IPS-18a (cell line): ENCODE data around the gene PIK3C3.
"Not testable (repeated sequence)": the region's sequence is repeated elsewhere in the genome, so short reads cannot be mapped to it uniquely, and the experiment has no call there.

Experiments used
- H3K27ac ChIP-seq: one replicate; pipeline ENCODE4 v1.5.1; 2013; ENCODE audit warnings: low read length
- H3K27me3 ChIP-seq: one replicate; pipeline ENCODE4 v1.6.1; 2013; ENCODE audit warnings: mild to moderate bottlenecking, low read length; ENCODE audit not compliant: control insufficient read depth, insufficient read depth
- H3K36me3 ChIP-seq: one replicate; pipeline ENCODE4 v1.6.1; 2013; ENCODE audit warnings: low read depth, low read length; ENCODE audit not compliant: control insufficient read depth
- H3K4me1 ChIP-seq: one replicate; pipeline ENCODE4 v1.6.1; 2013; ENCODE audit warnings: low read depth, low read length; ENCODE audit not compliant: control insufficient read depth
- H3K4me3 ChIP-seq: one replicate; pipeline ENCODE4 v1.5.1; 2013; ENCODE audit warnings: low read length
- H3K9ac ChIP-seq: one replicate; pipeline ENCODE4 v1.6.1; 2013; ENCODE audit warnings: mild to moderate bottlenecking, low read length, moderate library complexity
- H3K9me3 ChIP-seq: one replicate; pipeline ENCODE4 v1.6.1; 2013; ENCODE audit warnings: low read depth, low read length; ENCODE audit not compliant: control insufficient read depth

The PIK3C3 gene

DNA sequence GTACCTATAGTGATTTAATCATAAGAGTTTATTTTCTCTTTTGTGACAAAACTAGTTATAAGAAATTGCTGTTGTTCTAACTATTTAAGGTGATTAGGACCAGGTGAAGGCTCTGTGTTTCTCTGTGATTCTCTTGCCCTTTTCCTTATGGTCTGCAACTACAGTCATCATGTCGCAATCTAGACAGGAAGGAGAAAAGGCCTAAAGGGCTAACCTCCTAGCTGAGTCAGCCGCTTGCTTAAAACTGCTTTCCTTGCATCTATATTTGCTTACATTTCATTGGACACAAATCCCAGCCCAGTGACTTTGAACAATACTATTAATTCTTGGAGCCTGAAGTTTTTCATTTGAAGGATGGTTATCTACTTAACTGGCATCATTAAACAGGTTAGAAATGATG, 93.1 kb downstream of the PIK3C3 start:
- Histone ChIP-seq H3K36me3 (peaks cover 8% of the 10 kb centered on the region), H3K27ac (no peak overlapping the region), H3K9ac (no peak overlapping the region), H3K4me1 (no peaks in the 10 kb centered on the region), H3K4me3 (no peak overlapping the region), H3K9me3 (no peaks in the 10 kb centered on the region), H3K27me3 (no peaks in the 10 kb centered on the region)

DNA sequence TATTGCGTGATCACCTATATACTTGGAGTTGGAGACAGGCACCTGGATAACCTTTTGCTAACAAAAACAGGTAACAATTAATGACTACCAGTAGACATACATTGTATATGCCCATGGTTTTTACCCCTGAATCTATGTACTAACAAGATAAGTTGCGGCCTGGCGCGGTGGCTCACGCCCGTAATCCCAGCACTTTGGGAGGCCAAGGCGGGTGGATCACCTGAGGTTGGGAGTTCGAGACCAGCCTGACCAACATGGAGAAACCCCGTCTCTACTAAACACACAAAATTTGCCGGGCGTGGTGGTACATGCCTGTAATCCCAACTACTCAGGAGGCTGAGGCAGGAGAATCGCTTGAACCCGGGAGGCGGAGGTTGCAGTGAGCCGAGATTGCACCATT, 94.5 kb downstream of the PIK3C3 start:
- H3K4me3 ChIP-seq, H3K27me3 ChIP-seq, H3K9ac ChIP-seq, H3K27ac ChIP-seq, H3K4me1 ChIP-seq, H3K36me3 ChIP-seq, H3K9me3 ChIP-seq: not testable (repeated sequence)

DNA sequence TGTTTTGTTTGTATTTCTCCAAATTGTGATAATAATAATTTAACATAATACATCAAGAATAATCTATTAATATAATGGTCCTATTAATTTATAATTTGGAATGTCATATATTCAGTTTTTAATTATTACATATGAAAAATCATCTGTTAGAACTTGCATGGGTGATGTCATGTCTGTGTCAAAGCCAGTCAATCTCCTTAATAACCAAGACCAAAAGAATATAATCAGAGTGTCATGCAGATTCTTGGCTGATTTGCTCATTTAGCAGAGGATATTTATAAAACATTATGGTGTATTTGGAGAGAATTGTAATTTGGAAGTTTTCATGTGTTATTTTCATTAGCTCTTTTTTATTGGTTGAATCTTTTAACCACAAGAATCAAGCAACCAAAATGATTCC, 96.4 kb downstream of the PIK3C3 start:
- Histone ChIP-seq H3K36me3 (peaks cover 4% of the 10 kb centered on the region), H3K9ac (no peak overlapping the region)

DNA sequence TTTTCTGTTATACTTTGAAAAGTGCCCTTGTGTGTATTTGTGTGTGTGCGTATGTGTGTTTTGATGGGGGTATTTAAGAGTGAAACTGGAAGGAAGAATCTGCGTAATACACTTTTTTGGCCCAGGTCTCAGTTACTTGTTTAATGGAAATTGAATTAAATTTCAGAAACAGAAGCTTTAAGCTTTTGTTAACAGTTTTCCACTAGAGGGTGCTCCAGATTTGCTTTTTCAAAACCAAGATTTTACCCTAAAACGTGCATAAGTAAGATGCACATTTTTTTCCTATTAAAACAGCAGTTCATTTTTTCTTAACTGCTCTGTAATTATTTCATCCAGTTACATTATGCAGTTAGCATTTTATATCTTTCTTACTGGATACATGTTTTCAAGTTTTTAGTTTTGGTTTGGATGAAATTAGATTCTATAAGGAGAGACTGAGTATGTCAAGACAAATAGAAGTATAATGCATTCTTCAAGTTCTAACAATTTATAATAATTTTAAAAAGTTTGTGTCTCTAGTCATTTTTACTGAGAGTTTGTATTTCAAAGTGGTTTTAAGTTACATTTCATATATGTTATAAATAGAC, 97.2 kb downstream of the PIK3C3 start:
- Histone ChIP-seq H3K4me1 (no peaks in the 10 kb centered on the region), H3K4me3 (no peak overlapping the region), H3K36me3 (peaks cover 4% of the 10 kb centered on the region), H3K27me3 (no peaks in the 10 kb centered on the region), H3K9me3 (no peaks in the 10 kb centered on the region), H3K9ac (no peak overlapping the region), H3K27ac (no peak overlapping the region)

More for the DNA sequence above, 96.4 kb downstream of the PIK3C3 start:
- Histone ChIP-seq H3K27me3 (no peaks in the 10 kb centered on the region), H3K4me3 (no peak overlapping the region), H3K27ac (no peak overlapping the region), H3K4me1 (no peaks in the 10 kb centered on the region), H3K9me3 (no peaks in the 10 kb centered on the region)

GRCh38 chr18:42053188-42053781, 98.3 kb downstream of the PIK3C3 start:
- H3K4me3 ChIP-seq = no peak overlapping the region
- no peak overlapping the region for H3K27ac ChIP-seq
- no peaks in the 10 kb centered on the region for H3K4me1 ChIP-seq
- no peaks in the 10 kb centered on the region for H3K9me3 ChIP-seq
- no peaks in the 10 kb centered on the region for H3K27me3 ChIP-seq
- H3K36me3 ChIP-seq = peaks cover 4% of the 10 kb centered on the region
- H3K9ac ChIP-seq = no peak overlapping the region

DNA sequence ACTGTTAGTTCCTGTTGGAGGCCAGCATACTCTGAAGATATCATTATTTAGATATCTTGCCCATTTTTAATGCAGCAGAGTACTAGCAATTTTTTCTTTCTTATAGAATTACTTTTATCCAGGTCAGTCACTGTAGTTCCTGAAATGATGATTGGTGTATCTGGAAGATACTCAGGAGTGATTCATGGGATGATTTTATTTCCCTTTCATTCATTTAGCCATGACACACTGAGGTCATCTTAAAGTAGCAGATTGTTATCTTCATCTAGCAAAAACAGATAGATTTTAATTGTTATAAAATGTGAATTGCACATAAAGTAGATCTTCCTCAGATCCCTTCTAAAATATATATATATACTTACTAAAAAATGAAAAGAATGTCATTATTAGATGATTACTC, 109.1 kb downstream of the PIK3C3 start:
- no peaks in the 10 kb centered on the region for H3K9me3 ChIP-seq

DNA sequence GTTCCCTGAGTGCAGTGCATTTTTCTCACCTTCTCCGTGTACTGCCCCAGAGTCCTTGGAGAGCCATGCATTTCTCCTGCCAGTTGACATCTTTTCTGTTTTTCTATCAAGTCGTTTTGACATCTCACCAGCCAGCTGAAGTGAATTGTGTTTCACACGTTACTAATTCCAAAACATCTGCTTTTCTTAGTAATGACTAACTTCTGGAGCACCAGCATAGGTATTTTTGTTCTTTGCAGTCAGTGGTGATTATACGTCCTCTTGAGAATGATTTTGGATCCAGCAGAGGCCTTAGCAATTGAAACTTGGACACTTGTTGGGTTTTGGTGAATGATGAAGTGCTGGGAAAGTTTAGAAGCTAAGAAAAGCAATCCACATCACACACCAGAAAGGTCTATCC, 112.5 kb downstream of the PIK3C3 start:
- Histone ChIP-seq H3K36me3 (peaks cover 8% of the 10 kb centered on the region), H3K27ac (no peak overlapping the region), H3K4me3 (no peak overlapping the region), H3K27me3 (no peaks in the 10 kb centered on the region), H3K9me3 (no peaks in the 10 kb centered on the region), H3K4me1 (no peaks in the 10 kb centered on the region), H3K9ac (no peak overlapping the region)

More for the DNA sequence above, 109.1 kb downstream of the PIK3C3 start:
- no peak overlapping the region for H3K9ac ChIP-seq
- H3K36me3 ChIP-seq = peaks cover 8% of the 10 kb centered on the region
- H3K4me3 ChIP-seq = no peak overlapping the region
- no peaks in the 10 kb centered on the region for H3K4me1 ChIP-seq
- no peak overlapping the region for H3K27ac ChIP-seq
- H3K27me3 ChIP-seq = no peaks in the 10 kb centered on the region

- Histone ChIP-seq H3K27ac (no peak overlapping the region), H3K9ac (no peak overlapping the region), H3K9me3 (no peaks in the 10 kb centered on the region), H3K4me3 (no peak overlapping the region), H3K27me3 (no peaks in the 10 kb centered on the region), H3K4me1 (no peaks in the 10 kb centered on the region), H3K36me3 (peaks cover 9% of the 10 kb centered on the region)
Observed at GRCh38 chr18:42068030-42068429, 113.0 kb downstream of the PIK3C3 start.

DNA sequence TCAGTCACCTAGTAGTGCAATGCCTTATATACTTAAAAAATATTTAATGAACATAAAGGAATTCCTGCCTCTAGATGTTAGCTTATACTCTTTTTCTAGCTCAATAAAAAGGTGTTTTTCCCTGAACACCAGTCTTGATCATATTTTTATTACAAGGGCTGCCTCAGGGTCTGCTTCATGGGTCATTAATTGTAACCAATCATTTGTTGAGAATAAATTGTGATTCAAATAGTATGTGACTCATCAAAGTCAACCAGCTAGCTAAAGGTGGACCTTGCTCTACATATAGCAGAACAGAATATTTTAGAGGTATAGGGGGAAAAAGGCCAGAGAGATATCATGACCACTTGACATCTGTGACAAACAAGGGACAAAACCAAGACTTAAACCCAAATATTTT, 114.0 kb downstream of the PIK3C3 start:
- Histone ChIP-seq H3K4me3 (no peak overlapping the region), H3K27me3 (no peaks in the 10 kb centered on the region), H3K9ac (no peak overlapping the region), H3K27ac (no peak overlapping the region), H3K9me3 (no peaks in the 10 kb centered on the region), H3K4me1 (no peaks in the 10 kb centered on the region), H3K36me3 (peaks cover 13% of the 10 kb centered on the region)

DNA sequence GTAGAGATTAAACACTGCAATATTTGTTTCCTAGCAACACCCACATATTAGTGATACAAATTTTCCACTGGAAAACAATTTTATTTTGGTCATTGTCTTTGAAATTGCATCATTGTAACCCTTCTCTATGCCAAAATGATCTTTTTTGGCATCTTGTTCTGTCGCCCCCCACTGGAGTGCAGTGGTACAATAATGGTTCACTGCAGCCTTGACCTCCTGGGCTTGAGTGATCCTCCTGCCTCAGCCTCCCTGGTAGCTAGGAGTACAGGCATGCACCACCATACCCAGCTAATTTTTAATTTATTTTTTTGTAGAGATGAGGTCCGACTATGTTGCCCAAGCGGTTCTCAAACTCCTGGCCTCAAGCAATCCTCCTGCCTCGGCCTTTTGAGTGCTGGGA, 117.4 kb downstream of the PIK3C3 start:
- Histone ChIP-seq H3K4me1 (no peaks in the 10 kb centered on the region), H3K9me3 (no peaks in the 10 kb centered on the region), H3K27ac (no peak overlapping the region), H3K27me3 (no peaks in the 10 kb centered on the region), H3K36me3 (peaks cover 14% of the 10 kb centered on the region), H3K4me3 (no peak overlapping the region), H3K9ac (no peak overlapping the region)

GRCh38 chr18:42074704-42075103, 119.7 kb downstream of the PIK3C3 start:
- Histone ChIP-seq H3K4me3 (no peak overlapping the region), H3K9ac (no peak overlapping the region), H3K36me3 (peaks cover 9% of the 10 kb centered on the region), H3K27me3 (no peaks in the 10 kb centered on the region), H3K4me1 (no peaks in the 10 kb centered on the region), H3K27ac (no peak overlapping the region), H3K9me3 (no peaks in the 10 kb centered on the region)

GRCh38 chr18:42078711-42079110, 123.7 kb downstream of the PIK3C3 start:
- H3K27me3 ChIP-seq = no peaks in the 10 kb centered on the region
- H3K4me3 ChIP-seq = no peak overlapping the region
- H3K36me3 ChIP-seq = peaks cover 7% of the 10 kb centered on the region
- no peak overlapping the region for H3K27ac ChIP-seq
- H3K9me3 ChIP-seq = no peaks in the 10 kb centered on the region
- no peaks in the 10 kb centered on the region for H3K4me1 ChIP-seq
- no peak overlapping the region for H3K9ac ChIP-seq
